ENCODE measurements around the gene MSLN. TPM values are rescaled to one million over a fixed set of nuclear protein-coding genes. Genes with fewer than 3 reads are reported as not detected.

Gene MSLN
- total and polyA plus RNA-seq, 9 of the 15 experiments (the other 6 are each of a cell fraction or from before 2014, with no cell fraction given) = not detected

GRCh38 chr16:807347-808084, 47.0 kb downstream of the MSLN start (continued):
- TF ChIP-seq ZBTB26 (CRISPR knock-in tag; IDR thresholded peaks at IDR 0.05) (no peak), GTF3C2 (IDR thresholded peaks at IDR 0.05; ENCODE audit: borderline replicate concordance, extremely low read depth, insufficient read length) (no peak), CAMTA2 (CRISPR knock-in tag; conservative IDR thresholded peaks at IDR 0.05) (no peak), ZNF24 (IDR thresholded peaks at IDR 0.05) (no peak), AFF4 (CRISPR knock-in tag; IDR thresholded peaks at IDR 0.05) (peak; percentile 92), SFPQ (IDR thresholded peaks at IDR 0.05; ENCODE audit: low read depth, low read length) (no peak), CREB1 (IDR thresholded peaks at IDR 0.05) (peak; percentile 96), CREB1 (CRISPR knock-in tag; IDR thresholded peaks at IDR 0.05) (peak; percentile 98), MNT (conservative IDR thresholded peaks at IDR 0.05) (peak; percentile 79 to 82), BCL6 (CRISPR knock-in tag; IDR thresholded peaks at IDR 0.05) (no peak), ESRRA (IDR thresholded peaks at IDR 0.05; ENCODE audit: borderline replicate concordance, low read depth) (peak; percentile 75), FOXJ3 (CRISPR knock-in tag; IDR thresholded peaks at IDR 0.05) (no peak), MECOM (CRISPR knock-in tag; IDR thresholded peaks at IDR 0.05) (no peak), NCOA2 (IDR thresholded peaks at IDR 0.05; ENCODE audit: partially characterized antibody in 2 of 2) (no peak)
